DMS53 (cell line): ENCODE data around the gene LRRK1.

Experiments
- DNase-seq: peaks from one replicate; lab custom pipeline; 2025; lab: John Stamatoyannopoulos, UW

LRRK1 gene

DNA sequence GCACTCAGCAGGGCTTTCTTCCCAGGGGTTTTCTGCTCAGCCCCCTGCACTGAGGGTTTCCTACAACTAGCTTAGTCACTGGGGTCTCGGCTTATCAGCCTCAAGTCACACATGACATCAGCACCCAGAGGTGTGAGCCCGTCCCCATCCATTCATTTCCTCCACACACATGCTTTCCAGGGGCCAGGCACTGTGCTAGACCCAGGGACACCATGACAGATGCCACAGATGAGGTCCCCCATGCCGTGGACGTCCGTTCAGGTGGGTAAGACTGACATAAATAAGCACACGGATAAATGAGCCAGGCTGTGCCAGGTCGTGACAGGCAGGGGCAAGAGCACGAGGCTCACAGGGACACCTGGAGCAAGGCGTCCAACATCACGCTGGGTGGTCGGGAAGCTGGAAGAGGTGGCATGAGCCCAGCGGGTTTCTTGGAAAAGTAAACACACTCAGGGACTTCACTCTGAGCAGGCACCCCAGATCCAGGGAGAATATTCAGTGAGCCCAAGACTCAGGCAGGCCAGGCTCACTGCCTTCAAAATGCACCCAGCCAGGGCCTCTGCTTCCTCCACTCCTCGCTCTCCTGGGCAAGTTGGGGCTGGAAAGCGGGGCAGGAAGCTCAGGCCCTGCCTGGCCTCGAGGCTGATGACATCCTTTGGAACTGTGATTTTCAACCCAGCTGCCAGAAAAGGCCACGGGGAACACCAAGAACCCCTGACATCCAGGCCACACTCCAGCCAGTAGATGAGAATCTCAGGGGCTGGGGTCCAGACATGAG lies 193.4 kb downstream of the LRRK1 start:
- DNase-seq = no peak

DNA sequence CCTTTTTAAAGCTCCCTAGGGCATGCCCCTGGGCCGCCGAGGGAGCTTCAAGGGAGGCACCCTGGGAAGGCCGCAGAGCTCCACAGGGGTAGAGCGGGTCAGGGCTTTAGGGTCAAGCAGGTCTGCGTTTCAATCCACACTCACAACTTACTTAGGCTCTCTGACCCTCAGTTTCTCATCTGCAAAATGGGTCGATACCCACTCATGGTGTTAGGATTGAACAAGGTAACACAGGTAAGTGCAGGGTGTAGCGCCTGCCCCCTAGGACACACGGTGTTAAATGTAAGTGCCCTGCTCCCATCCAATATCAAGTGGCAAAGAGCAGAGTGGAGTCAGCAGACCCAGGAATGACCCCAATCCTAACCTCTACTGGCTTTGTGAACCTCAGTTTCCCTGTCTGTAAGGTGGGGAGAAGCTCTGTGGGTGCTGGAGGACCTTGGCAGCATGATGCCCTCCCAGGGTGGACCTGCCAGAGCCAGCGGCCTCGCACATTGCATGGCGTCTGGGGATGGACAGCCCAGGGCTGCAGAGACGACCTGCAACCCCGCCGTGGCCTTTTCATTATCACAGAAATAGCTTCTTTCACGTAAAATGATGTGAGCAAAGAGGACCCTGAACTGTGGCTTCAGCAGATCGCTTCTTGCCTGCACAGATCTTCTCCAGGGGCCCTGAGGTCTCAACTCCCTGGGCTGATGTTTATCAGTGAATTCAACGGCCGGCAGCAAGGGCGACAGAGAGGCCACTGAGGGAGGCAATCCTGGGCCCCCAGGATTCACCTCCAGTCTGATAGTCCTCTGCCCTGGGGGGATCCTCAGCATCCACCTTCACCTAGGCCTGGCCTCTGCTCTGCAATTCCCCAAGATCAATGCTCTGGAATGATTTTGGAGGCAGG lies 194.2 kb downstream of the LRRK1 start:
- DNase-seq = no peak

GRCh38 chr15:101114166-101114565 lies 195.0 kb downstream of the LRRK1 start:
- no peak for DNase-seq

GRCh38 chr15:101114610-101115009 lies 195.5 kb downstream of the LRRK1 start:
- no peak for DNase-seq

- no peak for DNase-seq
Measured at GRCh38 chr15:101115393-101115785, 196.2 kb downstream of the LRRK1 start.

- DNase-seq = no peak
Measured at GRCh38 chr15:101115786-101116680, 196.9 kb downstream of the LRRK1 start.

DNA sequence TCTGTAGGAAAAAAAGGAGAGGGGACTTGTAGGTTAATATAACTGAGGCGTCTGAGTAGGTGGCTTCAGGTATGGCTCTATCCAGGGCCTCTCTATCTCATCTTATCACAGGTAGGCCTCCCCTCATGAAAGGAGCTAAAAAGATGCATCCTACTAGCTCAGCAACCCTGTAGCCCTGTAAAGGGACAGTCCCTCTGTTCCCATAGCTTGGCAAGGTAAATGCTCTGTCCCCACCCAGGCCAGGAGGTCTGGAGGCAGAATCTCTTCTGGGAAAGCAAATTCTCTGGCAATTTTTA lies 197.5 kb downstream of the LRRK1 start:
- no peak for DNase-seq

DNA sequence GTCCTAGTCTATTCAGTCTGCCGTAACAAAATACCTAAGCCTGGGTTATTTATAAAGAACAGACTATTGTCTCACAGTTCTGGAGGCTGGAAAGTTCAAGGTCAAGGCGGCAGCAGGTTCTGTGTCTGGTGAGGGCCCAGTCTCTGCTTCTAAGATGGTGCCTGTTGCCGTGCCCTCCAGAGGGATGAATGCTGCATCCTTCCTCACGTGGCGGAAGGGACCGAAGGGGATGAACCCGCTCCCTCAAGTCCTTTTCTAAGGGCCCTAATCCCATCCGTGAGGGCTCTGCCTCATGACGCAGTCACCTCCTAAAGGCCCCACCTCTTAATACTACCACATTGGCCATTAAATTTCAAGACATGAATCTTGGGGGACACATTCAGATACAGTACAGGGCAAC lies 199.0 kb downstream of the LRRK1 start:
- no peak for DNase-seq

DNA sequence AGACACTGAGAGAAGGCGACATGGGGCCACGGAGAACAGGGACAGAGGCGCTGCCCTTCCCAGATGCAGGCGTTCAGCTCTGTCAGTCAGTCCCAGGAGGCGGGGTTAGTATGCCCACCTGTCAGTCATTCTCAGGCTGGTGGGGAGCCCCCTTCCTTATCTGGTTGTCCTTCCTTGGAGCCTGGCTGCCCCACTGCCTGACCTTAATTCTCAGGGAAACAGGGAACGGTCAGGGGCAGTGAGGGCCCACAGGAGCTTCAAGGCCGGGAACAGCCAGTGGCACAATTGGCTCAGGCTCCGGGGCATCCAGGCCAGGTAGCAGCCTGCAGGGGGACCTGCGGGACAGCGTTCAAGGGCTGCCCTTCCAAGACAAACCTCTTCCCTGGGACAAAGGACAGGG lies 199.5 kb downstream of the LRRK1 start:
- DNase-seq = no peak

DNA sequence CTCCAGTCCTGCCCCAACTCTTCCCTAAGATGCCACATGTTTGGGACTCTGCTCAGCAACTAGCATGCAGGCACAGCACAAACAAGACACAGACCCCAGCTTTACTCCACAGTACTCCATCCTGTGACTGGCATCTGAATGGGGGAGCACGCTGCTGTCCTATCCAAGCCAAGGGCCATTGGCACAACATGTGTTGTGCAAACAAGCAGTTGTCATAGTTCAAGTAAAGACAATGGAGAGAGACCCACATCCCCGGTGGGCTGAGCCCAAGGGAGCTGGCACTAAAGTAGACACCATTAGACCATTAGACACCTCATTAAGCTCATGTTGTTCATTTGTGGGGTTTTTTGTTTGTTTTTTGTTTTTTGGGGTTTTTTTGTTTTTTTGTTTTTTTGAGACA lies 200.0 kb downstream of the LRRK1 start:
- no peak for DNase-seq
